Dermis blood vessel endothelial cell (primary cell): ENCODE measurements around the gene TUB. TPM values are rescaled to one million over a fixed set of nuclear protein-coding genes. Genes with fewer than 3 reads are reported as not detected.

Experiments used
- DNase-seq: peaks from one replicate; pipeline ENCODE4 v3.0.0; 2010
- total RNA-seq: library from RNA; depleted of rRNA; stranded (reverse); fragments of >200 nt; gene quantifications from 2 replicates; pipeline ENCODE4 v1.2.3, GENCODE V29; 2014

The TUB gene
- total RNA-seq, 1 donor from 2014 or later: 1.4 TPM

DNA sequence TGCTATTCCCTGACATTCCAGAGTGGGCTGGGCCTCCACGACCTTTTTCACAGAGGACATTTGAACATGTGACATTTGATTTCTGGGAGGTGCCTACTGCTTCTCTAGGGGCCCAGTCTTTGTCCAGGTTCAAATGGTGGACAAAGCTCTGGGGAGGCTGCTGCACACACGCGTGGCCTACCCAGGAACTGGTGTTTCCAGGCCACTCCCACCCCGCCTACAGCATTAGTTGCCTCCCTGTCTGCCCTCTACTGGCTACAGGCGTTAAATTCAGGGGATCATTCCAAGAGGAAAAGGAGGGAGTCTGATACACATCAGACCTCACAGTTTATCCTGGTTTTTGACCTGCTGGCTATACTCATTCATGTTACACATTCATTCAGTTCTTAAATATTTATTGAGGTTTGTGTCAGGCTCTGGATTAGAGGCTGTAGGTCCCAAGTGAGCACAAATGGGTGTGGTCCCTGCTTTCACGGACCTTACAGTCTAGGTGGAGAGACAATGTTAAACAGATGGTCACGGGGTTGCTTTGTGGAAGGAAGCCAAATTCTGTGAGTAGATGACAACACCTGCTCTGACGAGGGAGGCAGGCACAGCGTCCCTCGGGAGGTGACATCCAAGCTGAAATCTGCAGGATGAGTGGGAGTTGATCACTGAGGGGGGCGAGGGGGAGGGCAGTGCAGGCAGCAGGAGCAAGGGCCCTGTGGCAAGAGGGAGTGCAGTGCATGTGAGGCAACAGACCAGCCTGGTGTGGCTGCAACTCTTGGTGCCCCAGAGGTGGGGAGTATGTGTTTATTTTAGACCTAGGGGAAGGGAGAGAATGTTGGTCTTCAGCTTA, 11.8 kb downstream of the TUB start:
- DNase-seq: peak; percentile 80

DNA sequence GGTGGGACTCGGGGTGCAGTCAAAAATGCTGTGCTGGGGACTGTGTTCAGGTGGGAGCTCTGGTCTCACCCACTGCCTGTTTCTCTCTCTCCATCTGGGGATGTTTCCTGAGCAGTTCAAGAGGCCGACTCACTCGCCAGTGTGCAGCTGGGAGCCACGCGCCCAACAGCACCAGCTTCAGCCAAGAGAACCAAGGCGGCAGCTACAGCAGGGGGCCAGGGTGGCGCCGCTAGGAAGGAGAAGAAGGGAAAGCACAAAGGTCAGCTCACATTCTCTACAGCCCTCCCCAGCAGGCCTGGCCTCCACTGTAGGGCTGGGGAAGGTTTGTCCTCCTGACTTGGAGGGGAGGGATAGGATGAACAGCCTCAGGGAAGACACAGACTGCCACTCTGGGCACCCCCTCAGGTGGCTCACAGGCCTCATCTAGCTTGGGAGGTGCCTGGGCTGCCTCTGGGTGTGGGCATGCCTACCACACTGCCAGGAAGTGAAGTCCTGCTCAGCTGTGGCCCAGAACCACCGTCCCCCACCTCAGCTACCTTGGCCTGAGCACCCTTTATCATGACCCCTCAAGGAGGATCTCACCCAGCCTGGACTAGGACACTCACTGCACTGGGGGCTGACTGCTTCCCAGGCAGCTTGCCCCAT, 13.0 kb downstream of the TUB start:
- no peak for DNase-seq

GRCh38 chr11:8094656-8095055, 13.6 kb downstream of the TUB start:
- DNase-seq: no peak

DNA sequence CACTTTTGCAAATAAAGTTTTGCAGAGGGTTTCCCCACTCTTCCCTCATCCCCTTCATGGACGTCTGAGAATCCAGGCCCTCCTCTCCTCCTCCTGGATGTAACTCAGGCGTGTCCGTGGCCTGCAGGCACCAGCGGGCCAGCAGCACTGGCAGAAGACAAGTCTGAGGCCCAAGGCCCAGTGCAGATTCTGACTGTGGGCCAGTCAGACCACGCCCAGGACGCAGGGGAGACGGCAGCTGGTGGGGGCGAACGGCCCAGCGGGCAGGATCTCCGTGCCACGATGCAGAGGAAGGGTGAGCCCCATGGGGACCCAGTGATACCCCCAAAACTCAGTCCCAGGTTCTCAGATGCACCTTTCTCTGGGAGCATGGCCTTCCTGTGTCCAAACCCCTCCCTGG, 14.4 kb downstream of the TUB start:
- DNase-seq: no peak

GRCh38 chr11:8095806-8096522, 15.0 kb downstream of the TUB start:
- DNase-seq: no peak

DNA sequence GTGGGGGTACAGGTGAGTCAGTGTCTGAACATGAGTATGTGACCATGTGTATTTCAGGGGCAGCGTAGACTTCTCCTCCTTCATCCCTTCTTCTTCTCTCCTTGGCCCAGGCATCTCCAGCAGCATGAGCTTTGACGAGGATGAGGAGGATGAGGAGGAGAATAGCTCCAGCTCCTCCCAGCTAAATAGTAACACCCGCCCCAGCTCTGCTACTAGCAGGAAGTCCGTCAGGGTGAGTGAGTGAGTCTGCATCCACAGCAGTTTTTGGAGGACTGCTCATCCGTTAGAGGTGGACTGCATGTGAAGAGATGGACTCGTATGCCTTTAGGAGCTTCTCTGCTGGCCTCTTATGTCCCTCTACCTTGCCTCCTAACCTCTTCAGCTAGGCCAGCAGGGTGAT, 15.6 kb downstream of the TUB start:
- DNase-seq: no peak

DNA sequence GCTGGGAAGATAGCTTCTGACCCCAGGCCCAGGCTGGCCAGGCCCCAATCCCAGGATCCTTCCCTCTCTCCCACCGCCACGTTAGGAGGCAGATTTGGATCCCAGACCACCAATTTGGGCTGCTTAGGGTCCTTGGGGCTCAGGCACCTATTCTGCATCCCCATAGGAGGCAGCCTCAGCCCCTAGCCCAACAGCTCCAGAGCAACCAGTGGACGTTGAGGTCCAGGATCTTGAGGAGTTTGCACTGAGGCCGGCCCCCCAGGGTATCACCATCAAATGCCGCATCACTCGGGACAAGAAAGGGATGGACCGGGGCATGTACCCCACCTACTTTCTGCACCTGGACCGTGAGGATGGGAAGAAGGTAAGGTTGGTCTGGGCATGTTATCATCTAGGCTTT, 16.1 kb downstream of the TUB start:
- no peak for DNase-seq

- no peak for DNase-seq
Observed at GRCh38 chr11:8097468-8097867, 16.5 kb downstream of the TUB start.

DNA sequence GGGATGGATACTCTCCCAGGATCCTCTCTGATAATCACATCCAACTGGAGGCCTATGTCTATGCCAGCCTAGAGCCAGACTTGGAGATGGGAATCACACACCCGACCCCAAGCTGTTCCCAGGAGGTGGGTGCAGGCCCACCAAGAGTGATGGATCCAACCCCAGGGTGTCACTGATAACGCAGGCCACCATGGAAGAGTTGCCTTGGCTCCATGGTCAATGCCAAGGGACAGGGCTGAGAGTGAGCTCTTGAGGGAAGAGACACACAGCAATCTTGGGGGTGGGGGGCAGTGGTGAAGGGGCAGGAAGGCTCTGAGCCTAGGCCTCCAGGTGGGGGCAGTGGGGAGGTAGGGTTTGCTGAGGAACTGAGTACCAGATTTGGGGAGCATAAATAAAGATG, 16.9 kb downstream of the TUB start:
- no peak for DNase-seq

GRCh38 chr11:8098361-8098760, 17.4 kb downstream of the TUB start:
- DNase-seq: no peak

- DNase-seq: no peak
Observed at GRCh38 chr11:8098879-8099278, 17.9 kb downstream of the TUB start.

- peak; percentile 91 for DNase-seq
Observed at GRCh38 chr11:8099291-8099899, 18.4 kb downstream of the TUB start.

DNA sequence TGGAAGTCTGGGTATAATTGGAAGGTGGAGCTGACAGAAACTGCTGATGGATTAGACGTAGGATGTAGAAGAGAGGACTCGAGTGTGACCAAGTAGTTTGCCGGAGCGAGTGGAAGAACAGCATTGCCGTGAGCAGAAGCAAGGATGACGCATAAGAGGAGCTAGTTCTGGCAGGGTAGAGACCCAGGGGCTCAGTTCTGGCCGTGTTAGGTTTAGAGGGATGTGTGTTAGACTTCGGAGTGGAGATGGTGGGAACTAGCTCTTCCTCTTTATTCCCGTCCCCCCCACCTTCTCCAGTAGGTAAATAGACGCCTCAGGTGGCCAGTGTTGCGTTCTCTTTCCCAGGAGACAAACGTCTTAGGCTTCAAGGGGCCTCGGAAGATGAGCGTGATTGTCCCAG, 19.1 kb downstream of the TUB start:
- no peak for DNase-seq

- no peak for DNase-seq
Observed at GRCh38 chr11:8100605-8101004, 19.6 kb downstream of the TUB start.

GRCh38 chr11:8101421-8101820, 20.4 kb downstream of the TUB start:
- DNase-seq: no peak

- DNase-seq: no peak
Observed at GRCh38 chr11:8102296-8102915, 21.4 kb downstream of the TUB start.

GRCh38 chr11:8102965-8103364, 22.0 kb downstream of the TUB start:
- DNase-seq: no peak

GRCh38 chr11:8103909-8104308, 22.9 kb downstream of the TUB start:
- no peak for DNase-seq

- DNase-seq: no peak
Observed at GRCh38 chr11:8105133-8105532, 24.1 kb downstream of the TUB start.

DNA sequence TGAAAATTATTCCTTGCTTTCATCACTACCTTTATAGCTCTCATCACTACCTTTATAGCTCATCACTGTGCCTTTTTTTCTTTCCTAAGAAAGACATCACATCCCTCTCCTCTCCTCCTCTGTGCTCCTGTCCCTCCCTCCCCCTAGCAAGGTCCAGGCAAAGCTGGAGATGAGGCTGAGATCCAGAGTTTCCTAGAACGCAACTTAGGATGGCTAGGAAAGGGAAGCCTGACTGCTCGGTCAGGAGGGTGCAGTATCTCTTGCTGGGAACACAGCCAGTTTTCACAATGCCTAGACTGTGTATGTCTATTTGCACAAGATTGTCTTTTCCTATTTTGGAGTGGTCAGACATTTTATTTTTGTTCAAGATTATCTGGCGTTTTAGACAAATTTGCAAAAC, 24.7 kb downstream of the TUB start:
- no peak for DNase-seq

- DNase-seq: no peak
Observed at GRCh38 chr11:8106679-8107078, 25.7 kb downstream of the TUB start.

DNA sequence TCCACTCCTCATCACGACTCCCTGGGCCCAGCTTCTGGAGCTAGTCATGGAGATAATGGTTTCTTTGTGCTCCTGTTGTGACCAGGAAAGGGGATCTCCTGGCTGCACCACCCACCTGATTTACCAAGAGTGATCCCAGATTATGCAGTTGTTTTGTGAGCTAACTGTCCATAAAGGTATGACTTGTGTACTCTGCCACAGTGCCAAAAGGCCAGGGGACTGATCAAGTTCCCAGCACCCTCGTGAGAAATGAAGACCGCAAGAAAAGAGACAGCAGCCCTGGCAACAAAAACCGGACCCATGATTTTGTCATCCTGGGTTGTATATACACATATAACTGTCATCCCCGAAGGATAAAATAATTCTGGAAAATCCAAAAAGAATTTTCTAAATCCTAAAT, 26.6 kb downstream of the TUB start:
- no peak for DNase-seq

GRCh38 chr11:8108421-8108820, 27.4 kb downstream of the TUB start:
- no peak for DNase-seq
